Adrenal gland (tissue), 5 donors: ENCODE data around the gene KIDINS220.

Experiments used
- CTCF ChIP-seq, 6 experiments: fragments of 450-650 bp in 4 of 6; fragments of 200-600 bp in 2 of 6; sonication (generic) in 1 of 6; IDR thresholded peaks; 1 replicate in 5 of 6; 2 replicates in 1 of 6; pipeline versions ENCODE4 v1.5.1 to v1.8.0; 2016 to 2021; ENCODE audit warnings: antibody characterized with exemption in 6 of 6, mild to moderate bottlenecking in 2 of 6, moderate library complexity in 1 of 6
- POLR2A ChIP-seq, 2 donors: fragments of 450-650 bp; IDR thresholded peaks; one replicate each; pipeline ENCODE4 v1.6.1; 2017; ENCODE audit warnings: antibody characterized with exemption in 2 of 2, mild to moderate bottlenecking in 2 of 2, moderate library complexity in 1 of 2
- donor health status: DM: no; HTN: no; CAD: no.

GRCh38 chr2:8714283-8714682 is 123.1 kb downstream of the KIDINS220 start:
- TF ChIP-seq POLR2A (IDR thresholded peaks at IDR 0.05) = no peak
- TF ChIP-seq CTCF (IDR thresholded peaks at IDR 0.05) = no peak
